NCI-H446 treated with DMSO at 0.1 percent for 48 hours (cell line): ENCODE measurements around the gene ATP11B.
"Not testable (repeated sequence)": the region's sequence is repeated elsewhere in the genome, so short reads cannot be mapped to it uniquely, and the experiment has no call there.

Source experiments
- DNase-seq: peaks from one replicate; lab custom pipeline; 2025; lab: John Stamatoyannopoulos, UW

ATP11B gene

DNA sequence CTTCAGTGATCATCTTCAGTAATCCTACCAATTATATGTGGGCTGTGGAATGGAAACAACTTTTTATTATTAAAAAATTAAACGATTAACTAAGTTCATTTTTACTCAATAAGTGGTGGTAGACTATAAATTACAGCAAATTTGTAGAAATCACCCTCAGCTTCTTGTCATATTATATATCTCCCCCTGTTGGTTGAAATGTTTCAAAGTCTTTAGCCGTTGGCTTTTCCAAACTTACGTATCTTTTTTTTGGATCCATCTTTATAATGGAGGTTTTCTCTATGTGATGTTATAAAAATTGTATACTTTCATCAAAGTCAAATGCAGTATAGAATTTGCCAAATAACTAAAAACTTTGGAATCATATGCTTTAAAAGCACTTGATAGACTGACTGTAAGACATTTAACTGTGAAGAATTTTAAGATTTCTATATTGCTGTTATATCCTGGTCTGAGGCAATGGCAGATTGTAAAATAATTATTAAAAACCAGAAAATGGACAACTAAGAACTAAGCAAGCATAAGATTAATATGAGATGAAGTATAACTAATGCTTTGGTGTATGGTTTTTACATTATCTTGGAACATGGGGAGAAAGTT lies 44.7 kb downstream of the ATP11B start:
- no peak for DNase-seq

DNA sequence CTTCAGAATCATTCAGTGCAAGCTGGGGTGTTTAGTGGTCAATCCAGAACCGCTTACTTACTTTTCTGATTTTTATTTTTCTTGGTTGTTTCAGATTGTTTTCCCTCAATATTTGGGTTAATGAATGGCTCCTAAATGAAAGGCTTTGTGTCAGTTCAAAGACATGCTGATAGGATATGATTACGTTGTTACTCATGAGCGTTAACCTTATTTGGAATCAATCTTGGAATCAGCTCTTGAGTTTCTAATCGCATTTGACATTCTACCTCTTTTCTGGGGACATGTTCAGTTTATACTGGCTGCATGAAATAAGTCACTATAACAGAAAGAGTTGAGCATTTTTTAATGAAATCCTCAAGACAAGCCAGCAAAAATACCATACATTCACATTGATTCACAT lies 50.2 kb downstream of the ATP11B start:
- no peak for DNase-seq

DNA sequence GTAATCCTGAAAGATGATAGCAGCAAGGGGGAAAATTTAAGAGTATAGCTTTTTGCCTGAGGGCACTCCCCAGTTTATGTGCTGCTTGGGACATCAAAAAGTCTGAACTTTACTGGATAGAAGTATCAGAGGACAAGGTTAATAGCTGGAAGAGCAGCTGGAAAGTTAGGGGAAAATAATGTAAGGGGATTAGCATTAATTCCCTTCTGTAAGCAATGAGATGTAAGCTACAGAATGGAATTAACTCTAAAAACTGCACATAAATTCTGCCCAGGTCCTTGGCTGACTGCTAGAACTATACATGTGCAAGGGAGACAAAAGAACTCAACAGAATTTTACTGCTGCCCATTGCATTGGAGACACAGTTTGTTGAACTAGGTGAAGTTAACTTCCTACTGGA lies 55.6 kb downstream of the ATP11B start:
- no peak for DNase-seq

DNA sequence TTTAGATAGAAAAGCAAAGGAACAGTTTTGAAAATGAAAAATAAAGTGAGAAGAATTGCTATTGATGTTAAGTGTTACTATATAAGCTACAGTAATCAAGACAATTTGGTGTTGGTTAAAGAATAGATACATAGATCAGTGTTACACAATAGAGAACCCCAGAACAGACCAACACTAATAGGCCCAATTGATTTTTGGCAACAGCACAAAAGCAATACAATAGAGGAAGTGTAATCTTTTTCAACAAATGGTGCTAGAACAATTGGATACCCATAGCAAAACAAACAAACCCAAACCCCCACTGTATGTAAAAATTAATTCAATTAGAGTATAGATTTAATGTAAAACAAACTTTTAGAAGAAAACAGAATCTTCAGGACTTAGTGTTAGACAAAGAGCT lies 61.8 kb downstream of the ATP11B start:
- no peak for DNase-seq

DNA sequence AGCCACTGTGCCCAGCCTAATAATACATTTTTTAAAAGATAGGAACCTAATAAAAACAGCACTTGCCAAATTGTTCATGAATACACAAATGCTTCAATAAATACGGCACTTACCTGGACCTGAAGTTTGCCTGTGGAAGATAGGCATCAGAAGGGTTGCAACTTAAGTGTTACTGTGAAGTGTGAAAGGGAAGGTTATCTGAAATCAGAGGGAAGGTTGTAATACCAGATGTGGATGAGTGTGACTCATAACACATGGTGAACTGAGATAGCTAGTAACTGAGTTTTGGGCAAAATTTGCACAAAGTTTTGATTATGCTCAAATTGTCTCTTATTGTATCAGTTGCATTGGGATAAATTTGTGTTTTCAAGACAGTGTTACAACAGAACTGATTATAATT lies 68.0 kb downstream of the ATP11B start:
- no peak for DNase-seq

DNA sequence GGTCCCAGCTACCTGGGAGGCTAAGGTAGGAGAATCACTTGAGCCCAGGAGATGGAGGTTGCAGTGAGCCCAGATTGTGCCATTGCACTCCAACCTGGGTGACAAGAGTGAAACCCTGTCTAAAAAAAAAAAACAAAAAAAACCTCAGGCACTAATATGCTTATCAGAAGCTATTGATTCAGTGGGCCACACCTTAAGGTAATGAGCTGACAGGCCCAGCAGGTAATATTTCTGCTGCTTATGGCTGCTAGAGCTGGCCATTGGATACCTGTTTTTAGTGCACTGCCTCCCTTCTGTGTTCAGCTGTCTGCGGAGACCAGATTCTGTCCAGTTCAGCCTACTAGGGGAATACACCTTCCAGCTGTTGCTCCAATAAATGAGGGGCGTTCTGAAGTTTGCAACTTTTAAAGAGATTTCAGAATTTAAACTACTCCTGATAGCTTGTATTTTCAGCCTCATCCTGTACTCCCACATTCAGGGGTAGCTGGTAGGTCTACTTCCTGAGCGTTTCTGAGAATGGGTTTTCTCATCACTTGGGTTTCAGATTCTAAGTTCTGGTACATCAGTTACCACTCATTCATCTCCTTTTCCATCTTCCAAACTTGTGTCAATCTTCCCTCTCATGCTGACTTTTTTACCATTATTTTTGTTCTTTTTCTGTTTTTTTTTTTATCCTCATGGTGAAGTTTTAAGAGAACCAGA lies 69.0 kb downstream of the ATP11B start:
- DNase-seq, result no peak

DNA sequence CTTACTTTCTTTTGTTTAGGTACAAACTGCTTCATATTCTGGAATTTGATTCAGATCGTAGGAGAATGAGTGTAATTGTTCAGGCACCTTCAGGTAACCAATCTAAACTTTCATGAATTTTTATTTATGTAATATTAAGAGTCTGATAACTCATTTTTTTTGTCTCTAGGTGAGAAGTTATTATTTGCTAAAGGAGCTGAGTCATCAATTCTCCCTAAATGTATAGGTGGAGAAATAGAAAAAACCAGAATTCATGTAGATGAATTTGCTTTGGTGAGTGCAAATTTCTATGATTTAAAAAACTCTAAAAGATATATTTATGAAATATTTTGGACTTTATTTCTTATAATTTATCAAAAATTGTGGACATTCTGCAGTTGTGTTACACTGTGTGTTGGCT lies 75.8 kb downstream of the ATP11B start:
- DNase-seq, result no peak

DNA sequence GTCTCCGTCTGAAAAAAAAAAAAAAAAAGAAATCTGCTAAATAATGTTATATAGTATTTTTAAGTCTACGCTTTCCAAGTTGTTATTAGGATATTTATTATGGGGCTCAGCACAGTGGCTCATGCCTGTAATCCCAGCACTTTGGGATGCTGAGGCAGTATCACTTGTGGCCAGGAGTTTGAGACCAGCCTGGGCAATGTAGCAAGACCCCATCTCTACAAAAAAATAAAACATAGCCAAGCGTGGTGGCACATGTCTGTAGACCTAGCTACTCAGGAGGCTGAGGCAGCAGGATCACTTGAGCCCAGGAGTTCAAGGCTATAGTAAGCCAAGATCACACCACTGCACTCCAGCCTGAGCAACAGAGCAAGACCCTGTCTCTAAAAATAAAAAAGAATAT lies 77.6 kb downstream of the ATP11B start:
- not testable (repeated sequence) for DNase-seq

DNA sequence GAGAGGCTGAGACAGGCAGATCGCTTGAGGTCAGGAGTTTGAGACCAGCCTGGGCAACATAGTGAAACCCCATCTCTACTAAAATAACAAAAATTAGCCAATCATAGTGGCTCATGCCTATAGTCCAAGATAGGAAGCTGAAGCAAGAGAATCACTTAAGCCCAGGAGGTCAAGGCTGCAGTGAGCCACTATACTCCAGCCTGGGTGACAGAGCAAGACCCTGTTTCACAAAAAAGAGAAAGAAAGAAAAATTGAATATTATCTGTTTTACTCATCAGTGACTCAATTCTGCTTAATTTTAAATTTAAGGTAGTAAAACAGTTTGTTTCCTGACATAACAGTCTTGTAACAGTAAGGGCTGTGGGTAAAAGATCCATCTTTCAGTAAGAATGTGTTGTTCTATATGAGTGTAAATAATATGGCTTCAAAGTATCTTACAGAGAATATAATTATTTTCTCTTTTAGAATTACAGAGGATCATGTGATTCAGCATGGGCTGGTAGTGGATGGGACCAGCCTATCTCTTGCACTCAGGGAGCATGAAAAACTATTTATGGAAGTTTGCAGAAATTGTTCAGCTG lies 85.8 kb downstream of the ATP11B start:
- DNase-seq, result no peak

DNA sequence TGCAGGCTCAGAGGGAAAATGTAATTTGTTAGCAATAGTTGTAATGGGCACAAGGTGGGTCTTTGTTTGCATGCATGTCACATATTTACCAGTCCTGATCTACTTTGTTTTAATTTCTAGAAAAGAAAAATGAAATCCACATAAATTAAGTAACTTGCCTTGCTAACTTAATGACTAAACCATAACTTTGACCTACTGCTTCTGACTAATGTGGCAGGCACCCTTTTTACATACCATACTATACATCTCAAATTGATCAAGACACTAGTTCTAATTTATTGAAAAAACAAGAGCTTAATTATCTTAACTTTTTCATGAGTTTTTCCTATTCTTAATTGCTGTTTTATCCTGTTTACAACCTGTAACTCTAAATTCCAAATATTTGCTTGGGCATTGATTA lies 93.2 kb downstream of the ATP11B start:
- no peak for DNase-seq

DNA sequence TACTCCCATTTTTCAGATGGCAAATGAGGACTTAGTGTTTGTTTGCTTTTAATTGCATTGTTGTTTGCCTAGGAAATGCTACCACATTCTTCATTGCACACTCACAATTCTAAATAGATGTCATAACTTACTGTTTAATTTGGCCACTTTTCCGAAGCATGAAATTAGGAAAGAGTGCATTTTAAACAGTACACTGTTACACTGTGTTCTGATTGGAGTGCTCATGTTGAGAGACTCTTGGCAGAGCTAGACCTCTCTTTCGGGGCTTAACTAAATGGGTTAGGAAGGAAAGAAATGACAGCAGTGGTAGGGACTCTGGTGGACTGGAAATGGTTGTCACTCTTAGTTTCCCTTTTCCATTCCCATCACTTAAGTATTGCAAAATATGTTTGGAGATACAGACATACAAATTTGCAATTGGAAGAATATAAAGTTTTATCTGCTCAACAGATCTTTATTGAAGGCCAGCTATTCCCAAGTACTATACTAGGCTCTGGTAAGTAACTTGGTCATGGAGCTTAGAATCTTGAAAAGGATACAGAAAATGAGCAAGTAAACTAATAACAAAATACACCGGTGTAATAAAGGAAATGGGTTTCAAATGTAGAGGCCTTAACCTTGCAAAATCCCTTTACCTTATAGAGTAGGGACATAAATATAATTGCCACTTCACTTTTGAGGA lies 96.8 kb downstream of the ATP11B start:
- DNase-seq, result no peak

DNA sequence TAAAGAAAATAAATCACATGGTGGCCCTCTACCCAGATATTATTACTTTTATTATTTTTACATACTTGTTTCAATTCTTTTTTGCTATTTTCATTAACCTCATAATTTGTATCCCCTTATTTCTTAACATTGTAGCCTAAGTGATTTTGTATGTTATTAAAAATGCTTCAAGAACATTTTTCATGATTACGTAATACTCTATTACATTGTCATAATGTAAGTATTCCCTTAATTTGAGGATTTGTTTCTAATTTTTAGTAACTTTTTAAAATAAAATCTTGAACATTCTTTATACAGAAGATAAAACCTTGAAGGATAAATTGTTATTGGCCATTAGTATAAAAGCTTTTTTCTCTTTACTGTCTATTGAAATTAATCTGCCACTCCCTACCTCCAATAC lies 98.1 kb downstream of the ATP11B start:
- DNase-seq, result no peak

DNA sequence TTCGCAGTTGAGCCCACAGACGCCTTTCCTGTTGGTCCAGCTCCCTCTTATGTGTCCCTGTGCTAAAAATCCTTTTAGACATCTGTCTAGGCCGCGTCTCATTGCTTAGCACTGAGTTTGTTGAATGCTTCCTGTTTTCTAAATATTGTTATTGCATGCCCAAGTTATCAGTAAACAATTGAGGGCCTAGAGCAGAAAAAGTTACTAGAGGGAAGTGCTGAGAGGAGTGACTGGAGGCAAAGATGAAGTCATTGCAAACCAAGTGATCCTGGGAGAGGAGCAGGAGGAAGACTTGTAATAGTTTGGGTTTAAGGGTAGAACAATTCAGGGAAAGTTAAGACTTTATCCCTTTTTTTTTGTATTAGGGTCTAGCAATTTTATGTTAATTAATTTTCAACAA lies 98.9 kb downstream of the ATP11B start:
- no peak for DNase-seq

DNA sequence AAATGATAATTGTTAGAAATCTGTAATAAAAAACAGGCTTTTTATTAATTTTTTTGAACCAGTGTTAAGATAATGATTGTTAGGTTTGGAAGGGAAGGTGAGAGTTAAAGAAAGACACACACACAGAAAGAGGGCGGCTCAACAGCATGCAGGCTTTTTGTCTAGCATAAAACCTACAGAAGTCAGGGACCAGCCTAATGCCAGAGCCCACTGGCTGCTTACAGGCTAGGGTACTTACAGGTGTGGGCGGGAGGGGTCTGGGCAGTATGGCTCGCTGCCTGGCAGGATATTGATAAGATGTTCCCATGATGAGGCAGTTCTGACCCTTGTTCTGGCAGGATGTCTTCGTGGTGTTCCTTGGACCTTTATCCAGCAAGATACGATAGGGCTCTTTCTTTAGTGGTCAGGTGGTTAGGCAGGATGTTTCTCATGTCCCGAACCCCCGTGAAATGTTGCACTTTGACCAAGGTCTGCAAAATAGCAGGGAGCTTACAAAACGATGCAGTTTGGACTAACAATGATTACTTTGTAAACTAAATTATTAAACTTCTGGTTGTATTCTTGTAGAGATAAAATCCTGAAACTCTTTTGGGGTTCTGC lies 102.3 kb downstream of the ATP11B start:
- no peak for DNase-seq

DNA sequence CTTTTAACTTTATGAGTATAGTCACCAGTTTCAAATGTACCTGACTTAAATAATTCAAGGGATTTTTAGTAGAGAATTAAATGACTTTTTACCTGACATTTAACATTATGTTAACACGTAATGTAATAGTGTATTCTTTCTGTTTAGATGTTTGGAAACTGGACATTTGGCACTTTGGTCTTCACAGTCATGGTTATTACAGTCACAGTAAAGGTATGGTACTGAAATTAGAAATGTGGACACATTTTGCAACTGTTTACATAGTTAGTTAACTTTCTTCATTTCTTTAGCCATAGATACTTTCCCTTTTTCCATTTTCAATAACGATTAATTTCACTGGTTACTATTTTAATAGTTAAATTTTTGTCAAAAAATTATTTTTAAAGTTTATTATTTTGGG lies 103.2 kb downstream of the ATP11B start:
- DNase-seq, result no peak

DNA sequence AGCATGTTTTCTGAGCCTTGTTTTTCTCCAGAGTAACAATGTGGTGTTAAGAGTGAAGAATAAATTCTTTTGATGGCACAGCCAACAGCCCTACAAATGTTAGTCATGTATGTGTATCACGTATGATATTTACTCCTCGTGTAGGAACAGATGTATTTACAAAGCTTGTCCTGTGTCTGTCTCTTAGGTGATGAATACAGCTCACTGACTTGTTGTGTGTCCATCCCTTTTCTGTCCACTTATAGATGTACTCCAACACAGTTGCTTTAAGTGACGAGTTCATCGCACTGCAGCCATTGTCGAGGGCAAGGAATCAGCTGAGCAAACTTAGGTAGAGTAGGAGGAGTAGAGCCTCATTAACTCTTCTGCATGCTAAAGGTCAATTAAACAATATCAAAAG lies 108.9 kb downstream of the ATP11B start:
- DNase-seq, result no peak

DNA sequence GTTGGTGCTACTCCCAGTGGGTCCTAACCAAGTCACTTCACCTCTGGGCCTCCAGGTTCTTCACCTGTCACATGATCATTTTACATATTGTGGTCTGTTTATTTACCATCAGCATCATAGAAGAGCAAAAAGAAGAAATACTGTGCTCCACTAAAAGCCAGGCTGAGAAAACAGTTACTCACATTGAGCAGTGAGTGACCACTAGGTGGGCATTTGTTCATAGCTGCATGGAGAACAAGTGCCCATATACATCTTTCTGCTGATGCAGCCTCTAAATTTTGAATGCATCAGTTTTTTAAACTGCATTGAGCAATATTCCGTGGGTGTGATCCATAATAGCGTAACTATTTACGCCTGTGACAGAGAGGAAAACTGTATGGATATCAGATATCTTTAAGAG lies 110.9 kb downstream of the ATP11B start:
- DNase-seq, result no peak

DNA sequence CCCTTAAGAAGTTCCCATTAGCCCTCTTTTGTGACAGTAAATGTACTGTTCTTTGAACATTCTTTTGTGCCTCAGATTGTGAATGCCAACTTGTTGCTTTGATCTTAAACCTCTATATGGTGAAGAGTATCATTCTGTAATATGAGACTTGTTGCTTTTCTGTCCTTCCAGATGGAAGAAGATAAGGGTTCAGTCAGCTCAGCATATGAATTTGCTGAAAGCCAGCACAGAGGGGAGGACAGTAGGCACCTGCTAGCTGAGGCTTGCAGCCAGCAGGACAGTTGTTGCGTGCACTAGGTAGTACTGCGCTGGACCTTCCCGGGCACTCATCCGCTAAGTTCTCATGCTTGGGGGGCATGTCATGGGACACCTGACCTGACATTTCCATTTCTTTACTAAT lies 112.3 kb downstream of the ATP11B start:
- no peak for DNase-seq

DNA sequence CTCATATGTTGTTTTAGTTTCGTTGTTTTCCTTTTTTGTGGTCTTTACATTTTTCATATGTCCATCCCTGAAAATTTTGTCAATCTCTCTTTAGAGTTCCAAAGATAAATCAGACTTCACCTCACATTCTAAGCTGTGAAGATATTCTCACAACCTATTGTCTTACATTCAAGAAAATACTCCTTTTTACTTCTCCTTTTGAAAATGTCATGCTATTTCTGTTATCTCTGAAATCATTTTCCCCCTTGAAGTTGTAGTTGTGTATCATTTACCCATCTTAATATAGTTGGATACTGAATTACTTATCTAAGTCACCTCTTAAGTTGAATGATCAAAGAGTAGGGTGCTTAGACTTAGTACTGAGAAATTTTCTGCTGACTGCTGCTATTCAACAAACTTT lies 112.7 kb downstream of the ATP11B start:
- DNase-seq, result no peak

DNA sequence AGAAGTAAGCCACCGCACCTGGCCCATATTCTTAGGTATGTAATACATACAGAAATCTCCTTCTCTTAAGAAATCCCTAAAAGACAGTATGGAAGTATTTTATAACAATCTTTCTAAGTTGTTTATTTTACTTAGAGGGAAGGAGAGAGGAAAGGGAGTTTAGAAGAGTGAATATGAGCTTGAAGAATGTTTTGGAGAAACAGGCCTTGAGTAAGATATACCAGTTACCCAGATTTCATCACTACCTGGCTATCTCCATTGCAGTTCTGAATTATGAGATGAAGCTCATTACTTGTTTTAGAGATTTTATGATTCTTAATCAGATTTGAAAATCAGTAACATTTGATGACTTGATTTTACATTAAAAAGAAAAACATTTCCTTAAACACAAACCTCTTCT lies 115.2 kb downstream of the ATP11B start:
- DNase-seq, result no peak

DNA sequence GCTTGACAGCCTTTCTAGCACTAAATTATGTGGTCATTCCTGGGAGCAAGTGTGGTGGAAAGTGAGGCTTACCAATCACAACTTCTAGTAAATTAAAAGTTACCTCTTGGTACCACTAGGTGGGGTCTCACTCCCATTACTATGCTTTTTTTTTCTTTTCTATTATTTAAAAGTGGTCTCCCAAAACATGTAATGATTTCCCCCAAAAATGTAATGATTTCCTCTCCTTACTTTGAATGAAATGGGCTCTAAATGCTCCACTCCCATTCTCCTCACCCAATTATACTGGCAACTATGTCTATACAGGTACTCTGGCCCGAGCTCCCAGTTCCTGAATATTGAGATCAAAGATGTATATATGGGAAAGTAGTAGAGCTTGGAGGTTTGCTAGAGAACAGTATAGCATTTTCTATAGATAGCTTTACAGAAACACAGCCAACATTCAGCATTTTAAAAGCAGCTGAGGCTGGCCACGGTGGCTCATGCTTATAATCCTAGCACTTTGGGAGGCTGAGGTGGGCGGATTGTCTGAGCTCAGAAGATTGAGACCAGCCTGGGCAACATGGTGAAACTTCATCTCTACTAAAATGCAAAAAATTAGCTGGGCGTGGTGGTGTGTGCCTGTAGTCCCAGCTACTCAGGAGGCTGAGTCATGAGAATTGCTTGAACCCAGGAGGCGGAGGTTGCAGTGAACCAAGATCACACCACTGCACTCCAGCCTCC lies 116.2 kb downstream of the ATP11B start:
- no peak for DNase-seq
